Omental fat pad (tissue), 4 donors: ENCODE results near the gene FGGY. TPM values are rescaled to one million over a fixed set of nuclear protein-coding genes. Genes with fewer than 3 reads are reported as not detected.

ENCODE experiments used
- ATAC-seq: fragments of 150-250 bp; one replicate; pipeline ENCODE4 v1.9.1; 2016; ENCODE audit warnings: mild to moderate bottlenecking, moderate library complexity; ENCODE audit not compliant: low FRiP score
- DNase-seq: peaks from one replicate; pipeline ENCODE4 v3.0.0-alpha.2; 2019; ENCODE audit warnings: low spot score
- CTCF ChIP-seq, 3 donors: fragments of 450-650 bp; IDR thresholded peaks; one replicate each; pipeline ENCODE4 v1.5.1; 2016 to 2017; ENCODE audit warnings: antibody characterized with exemption in 3 of 3, mild to moderate bottlenecking in 3 of 3, moderate library complexity in 2 of 3
- total RNA-seq, 4 donors: library from RNA; depleted of rRNA; stranded (reverse); fragments of >200 nt; gene quantifications; one replicate each; pipeline ENCODE4 v1.1.0, GENCODE V29; 2016

FGGY gene
- total RNA-seq, 4 donors from 2014 or later: 4.9 to 20.6 (median 10.7) TPM

- no peak for ATAC-seq
- no peak for DNase-seq
- TF ChIP-seq CTCF (IDR thresholded peaks at IDR 0.05): no peak
Measured at GRCh38 chr1:59262631-59263030, 34.3 kb upstream of the FGGY start.

- no peak for DNase-seq
- ATAC-seq: no peak
- TF ChIP-seq CTCF (IDR thresholded peaks at IDR 0.05): no peak
Measured at GRCh38 chr1:59263111-59263510, 33.8 kb upstream of the FGGY start.

- DNase-seq: no peak
- no peak for ATAC-seq
- TF ChIP-seq CTCF (IDR thresholded peaks at IDR 0.05): no peak
Measured at GRCh38 chr1:59265622-59266021, 31.3 kb upstream of the FGGY start.

GRCh38 chr1:59266180-59266926 is 30.5 kb upstream of the FGGY start:
- ATAC-seq (no peak), DNase-seq (no peak)
- TF ChIP-seq CTCF (IDR thresholded peaks at IDR 0.05): no peak

GRCh38 chr1:59266927-59267293 is 30.0 kb upstream of the FGGY start:
- no peak for TF ChIP-seq CTCF (IDR thresholded peaks at IDR 0.05)
- no peak for ATAC-seq

GRCh38 chr1:59268406-59268805 is 28.5 kb upstream of the FGGY start:
- ATAC-seq (no peak), DNase-seq (no peak)
- TF ChIP-seq CTCF (IDR thresholded peaks at IDR 0.05): no peak

More at GRCh38 chr1:59266927-59267293, 30.0 kb upstream of the FGGY start:
- no peak for DNase-seq

GRCh38 chr1:59271561-59272260 is 25.2 kb upstream of the FGGY start:
- DNase-seq: no peak
- no peak for TF ChIP-seq CTCF (IDR thresholded peaks at IDR 0.05)
- ATAC-seq: no peak
